Activated CD4-positive, alpha-beta T cell treated with anti-CD3 and anti-CD28 coated beads for 36 hours (primary cell): ENCODE data around the gene ITGB5. TPM values are rescaled to one million over a fixed set of nuclear protein-coding genes. Genes with fewer than 3 reads are reported as not detected.

ENCODE experiments used
- ATAC-seq: fragments of 200-7000 bp; cut with Tn5 transposase; one replicate; pipeline ENCODE4 v1.10.0; 2021; ENCODE audit warnings: mild to moderate bottlenecking, moderate library complexity
- CTCF ChIA-PET: fragments of 350-600 bp; sonication (Branson Sonifier 250); formaldehyde crosslinking; loops from one replicate; lab custom pipeline; 2021; ENCODE audit warnings: antibody characterized with exemption; lab: Charles Lee
- POLR2A ChIA-PET: fragments of 350-600 bp; sonication (Branson Sonifier 250); formaldehyde crosslinking; loops from one replicate; lab custom pipeline; 2021; ENCODE audit warnings: antibody characterized with exemption, inconsistent platforms; lab: Charles Lee
- DNase-seq: peaks from one replicate; pipeline ENCODE4 v3.0.0-alpha.2; 2020
- H3K27ac Mint-ChIP-seq: one replicate; pipeline ENCODE4 v1.8.0; 2021; ENCODE audit warnings: mixed read lengths
- H3K27me3 Mint-ChIP-seq: one replicate; pipeline ENCODE4 v1.8.0; 2021; ENCODE audit warnings: mixed read lengths
- H3K36me3 Mint-ChIP-seq: one replicate; pipeline ENCODE4 v1.8.0; 2021; ENCODE audit warnings: low read depth, mixed read lengths
- H3K4me1 Mint-ChIP-seq: one replicate; pipeline ENCODE4 v1.8.0; 2021; ENCODE audit warnings: mixed read lengths
- H3K4me3 Mint-ChIP-seq: one replicate; pipeline ENCODE4 v1.8.0; 2021; ENCODE audit warnings: mild to moderate bottlenecking, moderate library complexity, mixed read lengths
- H3K9me3 Mint-ChIP-seq: one replicate; pipeline ENCODE4 v1.8.0; 2021; ENCODE audit warnings: low read depth, mixed read lengths
- intact Hi-C, 2 experiments: fragments of 100-400 bp; cut with DNase I in 1 of 2; cut with micrococcal nuclease in 1 of 2; formaldehyde crosslinking; loops; one replicate each; pipeline versions ENCODE4 v1.14.2 to v1.15.1; 2022 to 2024; cut with DNase I, micrococcal nuclease
- total RNA-seq, 2 experiments: library from RNA; stranded (reverse); gene quantifications; one replicate each; pipeline ENCODE4 v1.2.3, GENCODE V29; 2021

The ITGB5 gene
- total RNA-seq, 2 experiments from 2014 or later: 0.57 to 0.72 TPM

DNA sequence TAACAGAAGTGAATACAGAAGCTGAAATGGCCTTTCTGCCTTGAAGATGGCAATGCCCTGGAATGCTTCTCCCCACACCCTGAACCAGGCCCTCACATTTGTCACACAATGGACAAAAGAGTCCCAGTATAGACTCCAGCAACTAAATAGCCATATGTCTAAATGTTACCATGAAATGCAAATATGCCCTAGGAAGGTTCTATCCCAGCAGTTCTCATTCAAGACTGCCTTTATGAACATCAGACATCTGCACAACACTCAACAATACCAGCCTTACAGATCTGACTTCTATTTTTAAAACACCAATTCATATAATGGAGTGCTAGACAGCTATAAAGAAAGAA lies 7.9 kb downstream of the ITGB5 start:
- Mint-ChIP-seq H3K9me3 (no peaks in the 10 kb centered on the region), H3K27me3 (peaks cover 20% of the 10 kb centered on the region), H3K4me3 (no peak overlapping the region), H3K4me1 (peaks cover 8% of the 10 kb centered on the region), H3K36me3 (no peaks in the 10 kb centered on the region), H3K27ac (no peak overlapping the region)
- ChIA-PET CTCF (no interaction called here), POLR2A (no interaction called here)
- intact Hi-C loops: no loop called here
- DNase-seq (no peak), ATAC-seq (no peak)

DNA sequence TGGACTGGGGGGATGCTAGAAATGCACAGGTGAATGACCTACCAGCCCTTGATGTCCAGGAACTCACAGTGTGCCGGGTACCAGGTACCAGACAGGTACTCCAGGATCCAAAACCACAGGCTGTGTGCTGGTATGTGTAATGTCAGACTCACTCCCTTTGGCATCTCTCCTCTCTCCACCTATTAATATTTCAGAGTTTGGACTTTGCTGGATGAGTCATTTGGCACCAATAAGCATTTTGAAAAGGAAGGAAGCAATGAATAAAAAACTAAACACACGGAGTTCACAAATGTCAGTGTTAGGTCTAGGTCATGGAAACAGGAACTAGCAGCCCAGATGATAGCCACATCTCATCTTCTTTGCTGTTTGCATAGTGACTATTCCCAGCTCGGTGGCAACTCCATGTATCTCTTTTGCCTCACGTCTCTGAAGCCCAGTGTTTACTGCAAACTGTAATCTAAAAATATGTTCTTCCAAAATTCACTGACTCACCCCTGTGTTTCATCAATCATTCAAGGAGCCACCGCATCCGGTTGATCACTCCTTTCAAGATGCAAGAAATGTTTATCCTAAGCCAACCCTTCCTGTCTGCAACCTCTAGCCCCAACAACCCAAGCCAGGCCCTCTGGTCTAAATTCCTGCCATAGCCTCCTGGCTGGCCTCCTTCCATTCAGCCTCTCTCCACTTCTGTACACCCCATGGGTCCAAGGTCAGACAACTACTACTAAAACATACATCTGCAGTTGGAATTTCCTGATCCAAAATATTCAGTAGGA lies 8.4 kb downstream of the ITGB5 start:
- no peak overlapping the region for H3K4me3 Mint-ChIP-seq
- H3K27me3 Mint-ChIP-seq: peaks cover 18% of the 10 kb centered on the region
- no peaks in the 10 kb centered on the region for H3K36me3 Mint-ChIP-seq
- ChIA-PET CTCF (interaction anchor here (1.2 kb wide), 1 partner anchor 116 kb away, joined by 3 read pairs; no protein-coding TSS in a partner anchor), POLR2A (no interaction called here)
- peak; percentile 54 for DNase-seq
- H3K4me1 Mint-ChIP-seq: peaks cover 8% of the 10 kb centered on the region
- no peaks in the 10 kb centered on the region for H3K9me3 Mint-ChIP-seq
- intact Hi-C loops: no loop called here
- ATAC-seq: peak; percentile 78
- peak overlapping the region; percentile 16 for H3K27ac Mint-ChIP-seq

DNA sequence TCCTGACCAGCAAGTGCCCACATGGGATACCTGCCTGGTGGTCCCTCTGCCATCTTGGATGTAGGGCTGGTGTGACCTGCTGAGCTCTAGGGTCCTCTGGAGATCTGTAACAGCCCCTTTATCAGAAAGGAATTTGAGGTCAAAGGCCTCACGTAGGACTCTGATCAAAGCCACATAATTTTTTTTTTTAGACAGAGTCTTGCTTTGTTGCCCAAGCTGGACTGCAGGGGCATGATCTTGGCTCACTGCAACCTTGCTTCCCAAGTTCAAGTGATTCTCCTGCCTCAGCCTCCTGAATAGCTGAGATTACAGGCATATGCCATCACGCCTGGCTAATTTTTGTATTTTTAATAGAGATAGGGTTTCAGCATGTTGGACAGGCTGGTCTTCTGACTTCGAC lies 9.5 kb downstream of the ITGB5 start:
- no peak overlapping the region for H3K27ac Mint-ChIP-seq
- H3K9me3 Mint-ChIP-seq: no peaks in the 10 kb centered on the region
- no peak overlapping the region for H3K4me3 Mint-ChIP-seq
- H3K4me1 Mint-ChIP-seq: peaks cover 8% of the 10 kb centered on the region
- peaks cover 14% of the 10 kb centered on the region for H3K27me3 Mint-ChIP-seq
- DNase-seq (no peak), ATAC-seq (no peak)
- ChIA-PET CTCF (interaction anchor here (0.6 to 1.2 kb wide), 3 partner anchors 35 to 256 kb away, joined by 3 read pairs; no protein-coding TSS in a partner anchor), POLR2A (no interaction called here)
- H3K36me3 Mint-ChIP-seq: no peaks in the 10 kb centered on the region
- intact Hi-C loops: no loop called here

DNA sequence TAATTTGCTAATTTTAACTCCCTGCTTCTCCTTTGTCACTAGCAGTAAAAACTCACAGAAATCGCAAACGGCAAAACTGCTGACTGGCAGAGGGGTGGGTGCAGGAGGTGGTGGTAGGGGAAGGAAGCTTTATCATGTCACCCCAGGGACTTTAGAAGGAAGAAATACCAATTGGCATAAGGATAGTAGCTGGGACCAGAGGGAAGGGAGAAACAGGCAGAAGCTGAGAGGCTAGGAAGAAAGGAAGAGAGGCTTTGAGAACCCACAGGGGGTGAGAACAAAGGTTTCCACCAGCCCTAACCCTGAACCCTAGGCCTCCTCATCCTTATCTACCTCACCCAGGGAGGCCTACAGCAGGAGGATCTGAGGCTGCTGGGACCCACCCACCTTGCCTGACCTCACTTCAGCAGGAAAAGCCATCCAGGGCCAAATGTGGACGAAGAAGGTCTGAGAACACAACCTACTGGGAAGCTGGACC lies 10.7 kb downstream of the ITGB5 start:
- ATAC-seq: no peak
- no peak overlapping the region for H3K27ac Mint-ChIP-seq
- POLR2A ChIA-PET: no interaction called here

DNA sequence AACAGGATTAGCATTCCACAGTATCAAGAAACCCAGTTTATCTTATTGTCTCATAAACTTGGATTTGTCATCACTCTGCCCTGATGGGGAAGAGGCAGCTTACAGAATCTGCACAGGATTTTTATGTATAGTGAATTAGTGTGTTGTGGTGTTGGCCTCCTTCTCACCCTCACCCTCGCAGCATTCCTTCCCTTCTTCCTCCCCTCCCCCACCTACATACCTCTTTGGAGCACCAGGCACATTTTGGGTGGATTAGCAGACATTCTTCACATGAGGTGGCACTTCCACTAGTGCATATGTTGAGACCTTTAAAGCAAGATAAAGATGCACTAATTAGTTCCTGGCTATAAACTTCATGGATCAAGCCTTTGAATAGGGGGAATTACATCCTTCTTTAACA lies 13.9 kb downstream of the ITGB5 start:
- DNase-seq: no peak
- Mint-ChIP-seq H3K4me3 (no peak overlapping the region), H3K27me3 (peaks cover 7% of the 10 kb centered on the region), H3K4me1 (no peaks in the 10 kb centered on the region), H3K27ac (no peak overlapping the region), H3K36me3 (no peaks in the 10 kb centered on the region), H3K9me3 (no peaks in the 10 kb centered on the region)
- POLR2A ChIA-PET: no interaction called here
- intact Hi-C loops: no loop called here
- ATAC-seq: no peak
- CTCF ChIA-PET: no interaction called here

More for the DNA sequence above, 10.7 kb downstream of the ITGB5 start:
- H3K9me3 Mint-ChIP-seq: no peaks in the 10 kb centered on the region
- no peaks in the 10 kb centered on the region for H3K36me3 Mint-ChIP-seq
- H3K27me3 Mint-ChIP-seq: peaks cover 8% of the 10 kb centered on the region
- CTCF ChIA-PET: interaction anchor here (0.6 kb wide), 1 partner anchor 233 kb away, joined by 3 read pairs; no protein-coding TSS in a partner anchor
- DNase-seq: no peak
- intact Hi-C loops: no loop called here
- H3K4me1 Mint-ChIP-seq: peaks cover 8% of the 10 kb centered on the region
- H3K4me3 Mint-ChIP-seq: no peak overlapping the region

DNA sequence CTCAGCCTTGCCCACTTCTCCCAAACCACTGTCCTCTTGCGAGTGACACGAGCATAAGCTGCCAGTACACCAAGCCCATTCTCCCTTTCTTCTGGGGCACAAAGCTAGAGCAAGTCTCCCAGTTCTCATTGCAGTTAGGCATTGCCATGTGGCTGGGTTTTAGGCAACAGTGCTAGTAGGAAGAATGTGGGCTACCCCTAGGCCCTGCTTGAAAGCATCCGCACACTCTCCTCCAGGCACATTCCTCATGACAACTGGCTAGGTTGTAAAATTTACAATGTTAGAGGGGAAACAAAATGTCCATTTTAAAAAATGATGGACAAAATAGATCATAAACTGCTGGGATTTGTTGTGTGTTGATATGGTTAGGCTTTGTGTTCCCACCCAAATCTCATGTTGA lies 19.7 kb downstream of the ITGB5 start:
- ChIA-PET CTCF (no interaction called here), POLR2A (no interaction called here)
- ATAC-seq (no peak), DNase-seq (no peak)
- intact Hi-C loops: no loop called here
- no peak overlapping the region for H3K27ac Mint-ChIP-seq
- H3K36me3 Mint-ChIP-seq: no peaks in the 10 kb centered on the region
- H3K4me1 Mint-ChIP-seq: no peaks in the 10 kb centered on the region
- peaks cover 12% of the 10 kb centered on the region for H3K27me3 Mint-ChIP-seq
- no peak overlapping the region for H3K4me3 Mint-ChIP-seq
- no peaks in the 10 kb centered on the region for H3K9me3 Mint-ChIP-seq

DNA sequence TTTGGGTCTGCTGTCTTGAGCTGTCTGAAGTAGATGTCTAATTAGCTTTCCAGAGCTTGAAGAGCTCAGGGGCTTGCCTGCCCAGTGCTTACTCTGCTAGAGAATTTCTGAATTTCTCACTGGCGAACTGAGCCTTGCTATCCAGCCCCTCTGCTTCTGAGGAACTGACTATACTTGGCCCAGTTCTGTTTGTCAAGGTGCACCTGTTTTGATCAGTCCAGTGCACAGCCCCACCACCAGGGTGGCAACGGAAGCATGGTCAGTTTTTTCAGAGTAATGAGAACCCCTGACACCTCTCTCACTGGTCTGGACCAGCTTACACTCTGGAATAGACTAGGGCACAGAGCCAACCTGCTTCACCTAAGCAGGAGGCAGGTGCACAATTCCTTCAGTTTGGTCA lies 25.2 kb downstream of the ITGB5 start:
- ChIA-PET POLR2A (no interaction called here), CTCF (interaction anchor here (1.3 to 1.5 kb wide), 2 partner anchors 10 to 39 kb away, joined by 3 to 4 read pairs; no protein-coding TSS in a partner anchor)
- no peaks in the 10 kb centered on the region for H3K4me1 Mint-ChIP-seq
- intact Hi-C loops: no loop called here
- no peak for ATAC-seq
- H3K9me3 Mint-ChIP-seq: no peaks in the 10 kb centered on the region
- H3K27ac Mint-ChIP-seq: no peak overlapping the region
- no peak overlapping the region for H3K4me3 Mint-ChIP-seq
- no peak for DNase-seq
- no peaks in the 10 kb centered on the region for H3K36me3 Mint-ChIP-seq
- peaks cover 8% of the 10 kb centered on the region for H3K27me3 Mint-ChIP-seq

DNA sequence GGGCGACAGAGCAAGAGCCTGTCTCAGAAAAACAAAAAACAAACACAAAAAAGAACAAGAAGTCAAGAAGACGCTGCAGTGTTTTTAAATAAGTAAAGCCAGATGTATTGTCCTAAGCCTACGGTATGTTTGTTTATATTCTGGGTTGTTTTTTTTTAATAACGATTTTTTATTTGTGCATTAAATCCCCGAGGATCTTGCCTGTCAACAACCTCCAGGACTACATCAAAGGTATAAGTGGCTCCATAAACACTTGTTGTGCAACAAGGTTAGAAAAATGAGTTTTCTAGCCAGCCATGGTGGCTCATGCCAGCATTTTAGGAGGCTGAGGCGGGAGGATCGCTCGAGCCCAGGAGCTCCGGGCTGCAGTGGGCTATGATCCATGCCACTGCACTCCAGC lies 26.1 kb downstream of the ITGB5 start:
- no peak for DNase-seq
- H3K4me3 Mint-ChIP-seq: no peak overlapping the region
- H3K27ac Mint-ChIP-seq: no peak overlapping the region
- H3K36me3 Mint-ChIP-seq: no peaks in the 10 kb centered on the region
- intact Hi-C loops: no loop called here
- ChIA-PET POLR2A (no interaction called here), CTCF (interaction anchor here (1.3 kb wide), 1 partner anchor 40 kb away, joined by 3 read pairs; no protein-coding TSS in a partner anchor)
- H3K27me3 Mint-ChIP-seq: peaks cover 3% of the 10 kb centered on the region
- ATAC-seq: no peak
- no peaks in the 10 kb centered on the region for H3K9me3 Mint-ChIP-seq
- H3K4me1 Mint-ChIP-seq: no peaks in the 10 kb centered on the region

DNA sequence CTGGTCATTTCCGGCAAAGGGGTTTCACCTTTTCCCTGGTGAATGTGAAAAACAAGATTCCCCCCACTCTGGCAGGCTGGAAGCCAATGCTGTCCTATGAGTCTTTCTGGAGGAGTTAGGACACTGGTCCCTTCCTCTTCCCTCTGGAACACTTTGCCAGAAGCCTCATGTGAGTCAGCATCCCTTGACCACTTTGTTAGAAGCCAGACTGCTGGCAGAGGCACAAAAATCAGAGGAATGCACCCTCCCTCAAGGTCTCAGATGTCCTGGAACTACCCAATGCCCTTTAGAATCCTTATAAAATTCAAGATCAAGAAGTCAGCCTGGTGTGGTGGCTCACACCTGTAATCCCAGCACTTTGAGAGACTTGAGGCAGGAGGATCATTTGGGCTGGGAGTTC lies 26.6 kb downstream of the ITGB5 start:
- ATAC-seq (no peak), DNase-seq (no peak)
- peaks cover 7% of the 10 kb centered on the region for H3K27me3 Mint-ChIP-seq
- H3K4me3 Mint-ChIP-seq: no peak overlapping the region
- no peaks in the 10 kb centered on the region for H3K9me3 Mint-ChIP-seq
- ChIA-PET CTCF (no interaction called here), POLR2A (no interaction called here)
- no peak overlapping the region for H3K27ac Mint-ChIP-seq
- intact Hi-C loops: no loop called here
- H3K4me1 Mint-ChIP-seq: no peaks in the 10 kb centered on the region
- H3K36me3 Mint-ChIP-seq: no peaks in the 10 kb centered on the region

DNA sequence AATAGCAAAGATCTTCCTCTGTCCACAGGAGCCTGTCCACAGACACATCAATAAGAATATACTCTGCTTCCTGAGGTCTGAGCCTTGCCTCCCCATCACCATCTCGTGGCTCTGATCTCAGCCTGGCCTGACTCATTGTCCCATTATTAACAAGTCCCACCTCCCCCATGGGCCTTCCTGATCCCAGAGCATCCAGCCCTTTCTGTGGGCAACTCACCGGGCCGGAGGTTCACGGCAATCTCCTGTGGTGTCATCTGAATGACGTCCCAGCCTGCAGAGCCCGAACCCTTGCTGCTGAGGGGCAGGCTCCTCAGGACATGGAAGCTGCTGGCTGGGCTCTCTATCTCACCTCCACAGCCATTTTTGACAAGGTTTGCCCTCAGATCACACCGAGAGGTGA lies 28.1 kb downstream of the ITGB5 start:
- Mint-ChIP-seq H3K4me3 (no peak overlapping the region), H3K27me3 (peaks cover 11% of the 10 kb centered on the region), H3K9me3 (no peaks in the 10 kb centered on the region), H3K27ac (no peak overlapping the region), H3K36me3 (no peaks in the 10 kb centered on the region), H3K4me1 (no peaks in the 10 kb centered on the region)
- ChIA-PET CTCF (no interaction called here), POLR2A (no interaction called here)
- no peak for ATAC-seq
- no peak for DNase-seq
- intact Hi-C loops: no loop called here

DNA sequence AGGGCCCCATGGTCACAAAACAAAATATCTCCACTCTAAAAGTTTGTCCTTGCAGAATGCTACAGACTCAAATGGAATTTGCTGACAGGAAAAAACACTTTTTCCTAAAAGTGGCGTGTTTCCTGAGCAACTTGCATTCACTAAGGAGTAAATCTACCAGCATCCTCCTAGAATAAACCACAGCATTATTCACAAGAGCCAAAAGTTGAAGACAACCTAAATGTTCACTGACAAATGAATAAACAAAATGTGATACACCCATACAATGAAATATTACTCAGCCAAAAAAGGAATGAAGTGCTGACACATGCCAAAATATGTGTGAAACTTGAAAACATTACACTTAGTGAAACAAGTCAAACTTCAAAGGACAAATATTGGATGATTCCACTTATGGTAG lies 28.9 kb downstream of the ITGB5 start:
- H3K4me3 Mint-ChIP-seq: no peak overlapping the region
- no peaks in the 10 kb centered on the region for H3K9me3 Mint-ChIP-seq
- no peak for ATAC-seq
- H3K27me3 Mint-ChIP-seq: peaks cover 12% of the 10 kb centered on the region
- H3K4me1 Mint-ChIP-seq: no peaks in the 10 kb centered on the region
- DNase-seq: no peak
- CTCF ChIA-PET: interaction anchor here (0.7 to 1.1 kb wide), 2 partner anchors 43 to 97 kb away, joined by 3 to 4 read pairs; no protein-coding TSS in a partner anchor
- intact Hi-C loops: no loop called here
- no peak overlapping the region for H3K27ac Mint-ChIP-seq
- POLR2A ChIA-PET: no interaction called here
- H3K36me3 Mint-ChIP-seq: no peaks in the 10 kb centered on the region

DNA sequence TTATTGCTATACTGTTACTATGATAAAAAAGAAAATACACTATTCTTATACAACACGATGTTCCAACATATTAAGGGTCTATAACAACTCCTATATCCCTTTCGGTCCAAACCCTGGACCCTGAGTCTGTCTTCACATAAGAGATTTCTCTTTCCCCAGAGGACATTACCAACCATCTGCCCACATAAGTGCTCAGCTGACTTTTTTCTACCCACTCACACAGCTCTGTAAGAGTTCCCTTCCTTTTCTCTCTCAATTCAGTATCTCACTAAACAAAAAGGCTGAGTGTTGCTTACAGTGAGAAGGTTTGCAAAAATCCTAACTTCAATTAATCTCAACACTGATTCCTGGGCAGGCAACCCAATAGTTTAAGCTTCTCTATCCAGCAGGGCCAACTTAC lies 30.5 kb downstream of the ITGB5 start:
- DNase-seq (no peak), ATAC-seq (no peak)
- intact Hi-C loops: no loop called here
- no peaks in the 10 kb centered on the region for H3K36me3 Mint-ChIP-seq
- H3K4me1 Mint-ChIP-seq: no peaks in the 10 kb centered on the region
- CTCF ChIA-PET: interaction anchor here (1.3 kb wide), 1 partner anchor 73 kb away, joined by 3 read pairs; no protein-coding TSS in a partner anchor
- no peaks in the 10 kb centered on the region for H3K9me3 Mint-ChIP-seq
- no peak overlapping the region for H3K27ac Mint-ChIP-seq
- POLR2A ChIA-PET: no interaction called here
- H3K4me3 Mint-ChIP-seq: no peak overlapping the region
- peaks cover 12% of the 10 kb centered on the region for H3K27me3 Mint-ChIP-seq
